GM13976 (cell line): ENCODE data around the gene RITA1.
A peak's percentile ranks its signal among the peaks of the same experiment; 100 is the strongest.

ENCODE experiments used
- DNase-seq: peaks from one replicate; pipeline ENCODE4 v3.0.0; 2012; ENCODE audit warnings: low spot score
- in situ Hi-C: fragments of 300-500 bp; cut with MboI; formaldehyde crosslinking; loops from one replicate; pipeline ENCODE4 v1.12.0; 2022; ENCODE audit warnings: low sequenced_read_pairs, mixed read lengths, inconsistent platforms; ENCODE audit not compliant: unreplicated experiment
- TF ChIP-seq, protein P1 (sequence below): IDR thresholded peaks from 2 replicates; pipeline ENCODE4 v1.5.1; 2012; ENCODE audit warnings: borderline replicate concordance, mild to moderate bottlenecking; ENCODE audit not compliant: insufficient read depth; ENCODE audit errors: extremely low read depth, missing control alignments, control extremely low read depth

RITA1 gene

DNA sequence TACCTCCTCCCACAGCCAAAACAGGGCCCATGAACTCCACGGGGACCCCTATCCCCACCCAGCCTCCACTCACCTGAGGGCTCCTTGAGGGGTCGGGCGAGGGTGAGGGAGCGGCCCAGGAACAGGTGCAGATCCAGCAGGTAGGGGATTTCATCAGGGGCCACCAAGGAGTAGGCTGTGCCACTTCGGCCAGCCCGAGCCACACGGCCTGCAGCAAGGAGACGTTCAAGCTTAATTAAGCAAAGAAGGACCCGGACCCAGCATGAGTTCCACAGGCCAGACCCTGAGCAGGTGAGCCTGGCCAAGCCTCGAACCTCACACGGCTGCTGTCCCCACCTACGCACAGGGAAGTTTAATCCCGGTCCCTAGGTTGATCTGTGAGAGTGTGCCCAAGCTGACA, 15.8 kb upstream of the RITA1 start:
- TF ChIP-seq, protein P1, sequence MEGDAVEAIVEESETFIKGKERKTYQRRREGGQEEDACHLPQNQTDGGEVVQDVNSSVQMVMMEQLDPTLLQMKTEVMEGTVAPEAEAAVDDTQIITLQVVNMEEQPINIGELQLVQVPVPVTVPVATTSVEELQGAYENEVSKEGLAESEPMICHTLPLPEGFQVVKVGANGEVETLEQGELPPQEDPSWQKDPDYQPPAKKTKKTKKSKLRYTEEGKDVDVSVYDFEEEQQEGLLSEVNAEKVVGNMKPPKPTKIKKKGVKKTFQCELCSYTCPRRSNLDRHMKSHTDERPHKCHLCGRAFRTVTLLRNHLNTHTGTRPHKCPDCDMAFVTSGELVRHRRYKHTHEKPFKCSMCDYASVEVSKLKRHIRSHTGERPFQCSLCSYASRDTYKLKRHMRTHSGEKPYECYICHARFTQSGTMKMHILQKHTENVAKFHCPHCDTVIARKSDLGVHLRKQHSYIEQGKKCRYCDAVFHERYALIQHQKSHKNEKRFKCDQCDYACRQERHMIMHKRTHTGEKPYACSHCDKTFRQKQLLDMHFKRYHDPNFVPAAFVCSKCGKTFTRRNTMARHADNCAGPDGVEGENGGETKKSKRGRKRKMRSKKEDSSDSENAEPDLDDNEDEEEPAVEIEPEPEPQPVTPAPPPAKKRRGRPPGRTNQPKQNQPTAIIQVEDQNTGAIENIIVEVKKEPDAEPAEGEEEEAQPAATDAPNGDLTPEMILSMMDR, result no peak
- no peak for DNase-seq
- in situ Hi-C loops, result loop anchor here (10.0 kb wide), 1 partner anchor 115 kb away; the partner anchor contains the start of gene DTX1

DNA sequence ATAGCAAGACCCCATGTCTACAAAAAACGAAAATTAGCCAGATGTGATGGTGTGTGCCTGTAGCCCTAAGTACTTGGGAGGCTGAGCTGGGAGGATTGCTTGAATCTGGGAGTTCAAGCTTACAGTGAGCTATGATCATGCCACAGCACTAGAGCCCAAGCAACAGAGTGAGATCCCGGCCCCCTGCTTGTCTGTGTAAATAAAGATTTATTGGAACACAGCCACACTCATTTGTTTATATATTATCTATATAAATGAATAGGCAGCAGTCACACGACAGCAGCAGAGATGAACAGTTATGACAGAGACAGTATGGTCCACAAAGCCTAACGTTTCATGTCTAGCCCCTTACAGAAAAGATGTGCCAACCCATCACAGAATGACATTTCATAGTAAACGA, 15.1 kb upstream of the RITA1 start:
- TF ChIP-seq, protein P1, result no peak
- in situ Hi-C loops, result loop anchor here (10.0 kb wide), 1 partner anchor 116 kb away; the partner anchor contains the start of gene DTX1
- no peak for DNase-seq

DNA sequence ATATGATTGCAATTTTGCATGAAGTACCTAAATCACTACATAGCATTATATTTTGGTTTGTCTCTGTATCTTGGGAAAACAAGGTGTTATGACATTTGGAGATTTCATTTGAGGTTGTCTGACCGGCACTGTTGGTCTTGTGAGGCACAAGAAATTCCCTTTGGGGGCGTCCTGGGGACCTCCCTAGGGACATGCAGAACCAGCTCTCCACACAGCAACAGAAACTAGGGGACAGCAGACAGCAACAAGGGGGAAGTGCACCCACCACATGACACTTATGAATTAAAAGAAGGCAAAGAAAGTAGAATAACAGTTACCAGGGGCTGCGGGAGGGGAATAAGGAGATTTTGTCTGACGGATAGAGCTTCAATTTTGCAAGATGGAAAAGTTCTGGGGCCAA, 14.6 kb upstream of the RITA1 start:
- in situ Hi-C loops, result loop anchor here (10.0 kb wide), 1 partner anchor 116 kb away; the partner anchor contains the start of gene DTX1
- no peak for DNase-seq
- TF ChIP-seq, protein P1, result no peak

DNA sequence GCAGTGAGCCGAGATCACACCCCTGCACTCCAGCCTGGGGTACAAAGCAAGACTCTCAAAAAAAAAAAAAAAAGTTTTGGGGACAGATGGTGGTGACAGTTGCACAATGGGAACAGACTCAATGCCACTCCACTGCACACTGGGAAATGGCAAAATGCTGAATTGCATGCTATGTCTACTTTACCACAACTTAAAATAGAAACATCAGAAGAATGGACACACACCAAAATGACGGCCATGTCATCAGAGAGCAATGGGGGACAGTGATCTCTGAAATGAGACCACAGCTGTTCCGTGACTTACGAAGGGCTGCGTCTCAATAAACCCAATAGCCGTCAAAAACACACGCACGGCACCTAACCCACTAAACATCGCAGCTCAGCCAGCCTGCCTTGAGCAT, 14.0 kb upstream of the RITA1 start:
- no peak for DNase-seq
- TF ChIP-seq, protein P1, result no peak
- in situ Hi-C loops, result loop anchor here (10.0 kb wide), 1 partner anchor 117 kb away; the partner anchor contains the start of gene DTX1

DNA sequence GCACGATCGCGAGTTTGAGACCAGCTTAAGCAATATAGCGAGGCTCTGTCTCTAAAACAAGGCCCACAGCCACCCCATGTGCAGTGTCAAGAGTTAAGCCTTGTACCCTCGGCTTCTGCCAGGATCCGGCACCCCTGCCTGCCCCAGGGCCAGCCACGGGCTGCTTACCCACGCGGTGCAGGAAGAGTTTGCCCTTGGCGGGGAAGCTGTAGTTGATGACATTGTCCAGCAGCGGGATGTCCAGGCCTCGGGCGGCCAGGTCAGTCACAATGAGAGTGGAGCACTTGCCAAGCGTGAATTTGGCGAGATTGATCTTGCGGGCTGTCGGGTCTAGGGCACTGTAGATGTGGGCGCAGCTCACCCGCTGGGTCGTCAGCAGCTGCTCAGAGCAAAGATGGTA, 13.3 kb upstream of the RITA1 start:
- DNase-seq, result no peak
- in situ Hi-C loops, result loop anchor here (10.0 kb wide), 1 partner anchor 117 kb away; the partner anchor contains the start of gene DTX1

DNA sequence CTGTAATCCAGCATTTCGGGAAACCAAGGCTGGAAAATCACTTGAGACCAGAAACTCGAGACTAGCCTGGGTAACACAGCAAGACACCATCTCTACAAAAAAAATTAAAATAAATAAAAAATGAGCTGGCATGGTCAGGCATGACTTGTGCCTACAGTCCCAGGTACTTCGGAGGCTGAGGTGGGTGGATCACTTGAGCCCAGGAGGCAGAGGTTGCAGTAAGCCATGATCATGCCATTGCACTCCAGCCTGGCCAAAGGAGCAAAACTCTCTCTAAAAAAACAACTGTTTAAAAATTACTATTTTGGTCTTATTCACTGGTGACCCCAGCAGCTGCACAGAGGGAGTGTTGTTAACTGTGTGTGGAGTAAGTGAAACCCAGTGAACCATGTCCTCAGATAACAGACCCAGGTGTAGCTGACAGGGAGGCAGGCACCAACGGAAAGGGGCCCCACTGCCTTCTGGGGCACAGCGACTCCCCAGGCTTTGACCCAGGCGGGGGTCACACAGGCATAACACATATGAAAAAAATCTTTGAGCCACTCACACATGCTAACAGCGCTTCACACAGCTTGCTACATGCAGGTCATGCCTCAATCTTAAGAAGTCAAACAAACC, 12.3 kb upstream of the RITA1 start:
- in situ Hi-C loops, result loop anchor here (10.0 kb wide), 1 partner anchor 118 kb away; the partner anchor contains the start of gene DTX1
- TF ChIP-seq, protein P1, result no peak
- peak; percentile 72 for DNase-seq

More for the DNA sequence above, 13.3 kb upstream of the RITA1 start:
- TF ChIP-seq, protein P1, result no peak
